ENCODE measurements around the gene GPATCH8. TPM values are rescaled to one million over a fixed set of nuclear protein-coding genes. Genes with fewer than 3 reads are reported as not detected.

GPATCH8 gene
- total RNA-seq, 2 experiments from 2014 or later, result 76.0 to 76.9 TPM

GRCh38 chr17:44381810-44382305 is 121.3 kb downstream of the GPATCH8 start:
- POLR2A ChIA-PET, result no interaction called here
- no peak for TF ChIP-seq CTCF (IDR thresholded peaks at IDR 0.05)

GRCh38 chr17:44380767-44381166 is 122.4 kb downstream of the GPATCH8 start:
- Mint-ChIP-seq H3K36me3 (ENCODE audit: low read depth) (no peaks in the 10 kb centered on the region), H3K4me1 (ENCODE audit: low read depth) (peaks cover 5% of the 10 kb centered on the region), H3K9me3 (no peaks in the 10 kb centered on the region), H3K4me3 (no peak overlapping the region), H3K27ac (no peak overlapping the region), H3K27me3 (peaks cover 36% of the 10 kb centered on the region)
- Histone ChIP-seq H3K4me1 (ENCODE audit: insufficient read depth, low read length) (peaks cover 15% of the 10 kb centered on the region), H3K27ac (ENCODE audit: low read depth in 1 of 2, low read length in 2 of 2) (no peak overlapping the region), H3K4me3 (ENCODE audit: low read length) (no peak overlapping the region), H3K36me3 (ENCODE audit: insufficient read depth, low read length) (no peaks in the 10 kb centered on the region), H3K27me3 (ENCODE audit: control insufficient read depth in 1 of 2, insufficient read depth in 2 of 2, low read length in 2 of 2) (peaks cover 3 to 16% of the 10 kb centered on the region in 2 experiments), H3K9me3 (ENCODE audit: control insufficient read depth in 1 of 2, insufficient read depth in 1 of 2, low read length in 2 of 2) (peaks cover 0 to 3% of the 10 kb centered on the region in 2 experiments)
- ChIA-PET CTCF (interaction anchor here (0.5 kb wide), 1 partner anchor 16 kb away, joined by 3 read pairs; no protein-coding TSS in a partner anchor), POLR2A (no interaction called here)
- DNase-seq, result no peak
- intact Hi-C loops (cut with DNase I, micrococcal nuclease), result no loop called here
- ATAC-seq (ENCODE audit: poor library complexity), result no peak
- no peak for TF ChIP-seq CTCF (IDR thresholded peaks at IDR 0.05)

More at GRCh38 chr17:44381810-44382305, 121.3 kb downstream of the GPATCH8 start:
- no peak overlapping the region for H3K4me3 ChIP-seq (ENCODE audit: low read length)
- no peaks in the 10 kb centered on the region for H3K36me3 ChIP-seq (ENCODE audit: insufficient read depth, low read length)
- ATAC-seq (ENCODE audit: poor library complexity) (no peak), DNase-seq (no peak)
- H3K36me3 Mint-ChIP-seq (ENCODE audit: low read depth), result no peaks in the 10 kb centered on the region
- intact Hi-C loops (cut with DNase I, micrococcal nuclease), result no loop called here
- CTCF ChIA-PET, result no interaction called here
- H3K27ac ChIP-seq (ENCODE audit: low read depth in 1 of 2, low read length in 2 of 2), result no peak overlapping the region
- no peak overlapping the region for H3K27ac Mint-ChIP-seq
- no peak overlapping the region for H3K4me3 Mint-ChIP-seq
- peaks cover 0 to 6% of the 10 kb centered on the region in 2 experiments for H3K9me3 ChIP-seq (ENCODE audit: control insufficient read depth in 1 of 2, insufficient read depth in 1 of 2, low read length in 2 of 2)
- H3K27me3 Mint-ChIP-seq, result peaks cover 35% of the 10 kb centered on the region
- H3K27me3 ChIP-seq (ENCODE audit: control insufficient read depth in 1 of 2, insufficient read depth in 2 of 2, low read length in 2 of 2), result peaks cover 9 to 15% of the 10 kb centered on the region in 2 experiments
- peaks cover 12% of the 10 kb centered on the region for H3K4me1 Mint-ChIP-seq (ENCODE audit: low read depth)
- H3K4me1 ChIP-seq (ENCODE audit: insufficient read depth, low read length), result peaks cover 21% of the 10 kb centered on the region
- no peaks in the 10 kb centered on the region for H3K9me3 Mint-ChIP-seq

- H3K36me3 Mint-ChIP-seq (ENCODE audit: low read depth), result no peaks in the 10 kb centered on the region
- Histone ChIP-seq H3K27me3 (ENCODE audit: control insufficient read depth in 1 of 2, insufficient read depth in 2 of 2, low read length in 2 of 2) (peaks cover 0 to 16% of the 10 kb centered on the region in 2 experiments), H3K4me3 (ENCODE audit: low read length) (no peak overlapping the region), H3K27ac (ENCODE audit: low read depth in 1 of 2, low read length in 2 of 2) (no peak overlapping the region), H3K36me3 (ENCODE audit: insufficient read depth, low read length) (no peaks in the 10 kb centered on the region), H3K4me1 (ENCODE audit: insufficient read depth, low read length) (peaks cover 12% of the 10 kb centered on the region), H3K9me3 (ENCODE audit: control insufficient read depth in 1 of 2, insufficient read depth in 1 of 2, low read length in 2 of 2) (no peaks in the 10 kb centered on the region)
- intact Hi-C loops (cut with DNase I, micrococcal nuclease), result no loop called here
- no peaks in the 10 kb centered on the region for H3K9me3 Mint-ChIP-seq
- ATAC-seq (ENCODE audit: poor library complexity), result no peak
- peaks cover 3% of the 10 kb centered on the region for H3K4me1 Mint-ChIP-seq (ENCODE audit: low read depth)
- DNase-seq, result no peak
- no peak for TF ChIP-seq CTCF (IDR thresholded peaks at IDR 0.05)
- H3K27me3 Mint-ChIP-seq, result peaks cover 34% of the 10 kb centered on the region
- POLR2A ChIA-PET, result no interaction called here
- no peak overlapping the region for H3K4me3 Mint-ChIP-seq
- CTCF ChIA-PET, result interaction anchor here (0.5 kb wide), 1 partner anchor 16 kb away, joined by 3 read pairs; no protein-coding TSS in a partner anchor
- no peak overlapping the region for H3K27ac Mint-ChIP-seq
Observed at GRCh38 chr17:44379887-44380286, 123.3 kb downstream of the GPATCH8 start.
